ENCODE results near the gene OSBPL10. TPM values are rescaled to one million over a fixed set of nuclear protein-coding genes. Genes with fewer than 3 reads are reported as not detected.
A peak's percentile ranks its signal among the peaks of the same experiment; 100 is the strongest.

OSBPL10 gene
- total RNA-seq, 1 donor from 2014 or later, result 18.8 TPM

DNA sequence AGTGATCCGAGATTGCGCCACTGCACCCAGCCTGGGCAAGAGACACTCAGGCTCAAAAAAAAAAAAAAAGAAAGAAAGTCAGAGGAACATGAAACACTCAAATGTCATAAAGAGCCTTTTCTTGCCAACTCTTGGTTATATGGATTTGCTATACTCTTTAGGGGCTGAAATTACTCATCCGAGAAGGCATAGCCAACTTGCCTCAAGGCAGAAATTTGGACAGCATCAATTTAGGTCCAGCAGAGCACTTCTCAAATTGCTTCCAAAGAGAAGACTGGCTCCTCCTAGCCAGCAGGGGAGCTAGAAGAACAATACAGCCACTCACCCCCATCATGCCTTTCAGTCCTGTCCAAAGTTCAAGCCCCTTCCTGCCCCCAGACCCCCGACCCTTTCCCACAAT is 43.8 kb downstream of the OSBPL10 start:
- no peaks in the 10 kb centered on the region for H3K36me3 ChIP-seq
- intact Hi-C loops (cut with DNase I), result no loop called here
- H3K27ac ChIP-seq, result no peak overlapping the region
- TF ChIP-seq, protein P1, sequence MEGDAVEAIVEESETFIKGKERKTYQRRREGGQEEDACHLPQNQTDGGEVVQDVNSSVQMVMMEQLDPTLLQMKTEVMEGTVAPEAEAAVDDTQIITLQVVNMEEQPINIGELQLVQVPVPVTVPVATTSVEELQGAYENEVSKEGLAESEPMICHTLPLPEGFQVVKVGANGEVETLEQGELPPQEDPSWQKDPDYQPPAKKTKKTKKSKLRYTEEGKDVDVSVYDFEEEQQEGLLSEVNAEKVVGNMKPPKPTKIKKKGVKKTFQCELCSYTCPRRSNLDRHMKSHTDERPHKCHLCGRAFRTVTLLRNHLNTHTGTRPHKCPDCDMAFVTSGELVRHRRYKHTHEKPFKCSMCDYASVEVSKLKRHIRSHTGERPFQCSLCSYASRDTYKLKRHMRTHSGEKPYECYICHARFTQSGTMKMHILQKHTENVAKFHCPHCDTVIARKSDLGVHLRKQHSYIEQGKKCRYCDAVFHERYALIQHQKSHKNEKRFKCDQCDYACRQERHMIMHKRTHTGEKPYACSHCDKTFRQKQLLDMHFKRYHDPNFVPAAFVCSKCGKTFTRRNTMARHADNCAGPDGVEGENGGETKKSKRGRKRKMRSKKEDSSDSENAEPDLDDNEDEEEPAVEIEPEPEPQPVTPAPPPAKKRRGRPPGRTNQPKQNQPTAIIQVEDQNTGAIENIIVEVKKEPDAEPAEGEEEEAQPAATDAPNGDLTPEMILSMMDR (IDR thresholded peaks at IDR 0.05), result no peak
- no peaks in the 10 kb centered on the region for H3K9me3 ChIP-seq
- peaks cover 46% of the 10 kb centered on the region for H3K4me1 ChIP-seq
- ATAC-seq (no peak), DNase-seq (no peak)
- H3K27me3 ChIP-seq (ENCODE audit: low read depth), result no peaks in the 10 kb centered on the region
- no peak overlapping the region for H3K4me3 ChIP-seq

DNA sequence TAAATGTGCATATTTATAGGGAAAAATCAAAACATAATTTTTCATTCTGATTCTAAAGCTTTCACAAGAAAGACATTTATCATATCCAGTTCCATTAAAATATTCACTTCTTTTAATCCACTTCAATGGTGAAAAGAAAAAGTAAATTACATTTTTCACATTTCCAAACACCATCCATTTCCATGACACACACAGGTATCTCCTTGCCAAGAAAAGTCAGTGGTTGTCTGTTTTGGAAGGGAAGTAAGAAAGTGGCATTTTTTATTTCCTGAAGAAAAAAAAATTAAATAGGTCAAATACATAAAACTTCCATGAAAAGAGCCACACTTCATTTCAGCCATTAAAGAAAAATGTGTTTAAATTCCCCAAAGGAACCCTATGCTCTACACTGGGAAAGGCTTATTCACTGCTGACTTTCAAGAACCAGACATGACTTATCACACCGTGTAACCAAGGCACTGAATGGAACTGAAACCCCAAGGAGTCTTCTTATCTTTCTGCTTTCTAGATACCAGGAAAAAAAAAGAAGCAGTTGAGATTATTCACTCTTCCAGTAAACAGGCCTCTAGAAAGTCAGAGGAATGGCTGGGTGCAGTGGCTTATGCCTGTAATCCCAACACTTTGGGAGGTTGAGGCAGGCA is 44.5 kb downstream of the OSBPL10 start:
- H3K4me3 ChIP-seq, result no peak overlapping the region
- no peaks in the 10 kb centered on the region for H3K27me3 ChIP-seq (ENCODE audit: low read depth)
- intact Hi-C loops (cut with DNase I), result no loop called here
- no peaks in the 10 kb centered on the region for H3K9me3 ChIP-seq
- TF ChIP-seq, protein P1 (IDR thresholded peaks at IDR 0.05), result no peak
- H3K4me1 ChIP-seq, result peaks cover 45% of the 10 kb centered on the region
- no peak overlapping the region for H3K27ac ChIP-seq
- no peaks in the 10 kb centered on the region for H3K36me3 ChIP-seq
- DNase-seq (no peak), ATAC-seq (no peak)

DNA sequence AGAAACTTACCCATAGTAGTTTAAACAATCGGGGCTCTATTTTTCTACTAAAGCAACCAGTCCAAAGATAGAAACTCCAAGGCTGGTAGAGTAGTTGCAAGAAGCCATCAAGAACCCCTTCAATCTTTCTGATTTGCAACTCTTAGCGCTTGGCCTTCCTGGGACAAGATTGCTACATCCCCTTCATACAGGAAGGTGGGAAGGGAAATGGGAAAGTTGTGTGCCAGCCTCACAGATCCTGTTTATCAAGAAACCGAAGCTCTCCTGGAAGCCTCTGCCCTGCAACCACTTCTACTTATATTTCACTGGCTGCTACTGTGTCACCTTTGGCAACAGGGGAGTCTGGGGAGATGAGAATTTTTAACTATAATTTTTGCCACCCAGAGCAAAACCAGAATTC is 46.2 kb downstream of the OSBPL10 start:
- Histone ChIP-seq H3K36me3 (no peaks in the 10 kb centered on the region), H3K4me1 (peaks cover 36% of the 10 kb centered on the region), H3K27ac (no peak overlapping the region), H3K9me3 (no peaks in the 10 kb centered on the region), H3K4me3 (no peak overlapping the region), H3K27me3 (ENCODE audit: low read depth) (no peaks in the 10 kb centered on the region)
- DNase-seq (no peak), ATAC-seq (peak; percentile 74 to 77)
- intact Hi-C loops (cut with DNase I), result no loop called here
- TF ChIP-seq, protein P1 (IDR thresholded peaks at IDR 0.05), result no peak

DNA sequence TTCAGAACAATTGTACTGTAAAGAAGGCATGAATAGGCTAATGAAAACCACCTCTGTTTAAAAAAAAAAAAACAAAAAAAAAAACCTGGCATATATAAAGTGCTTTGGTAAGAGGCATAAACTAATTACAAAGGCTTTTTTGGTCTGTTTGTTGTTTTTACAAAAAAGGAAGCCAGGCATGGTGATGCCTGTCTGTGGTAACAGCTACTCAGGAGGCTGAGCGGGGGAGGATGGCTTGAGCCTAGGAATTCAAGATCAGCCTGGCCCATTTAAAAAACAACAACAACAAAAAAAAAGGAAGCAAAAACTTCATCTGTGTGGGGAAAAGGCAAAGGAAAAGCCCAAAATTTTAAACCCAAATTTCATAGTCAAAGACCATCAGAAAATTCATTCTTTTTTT is 47.0 kb downstream of the OSBPL10 start:
- ATAC-seq, result no peak
- no peak overlapping the region for H3K27ac ChIP-seq
- H3K4me1 ChIP-seq, result peaks cover 36% of the 10 kb centered on the region
- DNase-seq, result no peak
- intact Hi-C loops (cut with DNase I), result no loop called here
- no peaks in the 10 kb centered on the region for H3K9me3 ChIP-seq
- no peak overlapping the region for H3K4me3 ChIP-seq
- no peaks in the 10 kb centered on the region for H3K27me3 ChIP-seq (ENCODE audit: low read depth)
- no peaks in the 10 kb centered on the region for H3K36me3 ChIP-seq
- TF ChIP-seq, protein P1 (IDR thresholded peaks at IDR 0.05), result no peak

DNA sequence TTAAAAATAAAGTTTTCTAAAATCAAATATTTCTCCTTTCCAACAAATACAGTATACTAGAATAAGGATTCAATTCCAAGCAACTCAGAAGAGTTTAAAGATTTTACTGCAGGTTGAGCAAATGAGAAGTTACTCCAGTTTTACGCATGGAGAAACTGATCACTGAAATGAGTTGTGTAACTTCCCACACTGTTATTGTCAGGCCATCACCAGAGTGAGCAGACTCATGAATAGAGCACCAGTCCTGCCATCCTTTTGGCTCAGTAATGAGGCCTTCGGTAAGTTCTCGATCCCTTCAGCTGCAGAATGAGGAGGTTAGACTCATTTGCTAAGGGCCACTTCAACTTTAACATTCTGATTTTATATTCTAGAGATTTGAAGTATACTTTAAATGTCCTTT is 48.1 kb downstream of the OSBPL10 start:
- intact Hi-C loops (cut with DNase I), result no loop called here
- H3K36me3 ChIP-seq, result no peaks in the 10 kb centered on the region
- H3K4me1 ChIP-seq, result peaks cover 36% of the 10 kb centered on the region
- no peaks in the 10 kb centered on the region for H3K27me3 ChIP-seq (ENCODE audit: low read depth)
- H3K9me3 ChIP-seq, result no peaks in the 10 kb centered on the region
- DNase-seq (no peak), ATAC-seq (no peak)
- TF ChIP-seq, protein P1 (IDR thresholded peaks at IDR 0.05), result no peak
- H3K27ac ChIP-seq, result no peak overlapping the region
- no peak overlapping the region for H3K4me3 ChIP-seq

All from lower lobe of right lung (tissue), 2 donors.